ENCODE results near the gene KPNA5. TPM values are rescaled to one million over a fixed set of nuclear protein-coding genes. Genes with fewer than 3 reads are reported as not detected.
"Not testable (repeated sequence)": the region's sequence is repeated elsewhere in the genome, so short reads cannot be mapped to it uniquely, and the experiment has no call there.

KPNA5 gene
- polyA plus RNA-seq, 2 donors, result 1.1 to 1.2 TPM

DNA sequence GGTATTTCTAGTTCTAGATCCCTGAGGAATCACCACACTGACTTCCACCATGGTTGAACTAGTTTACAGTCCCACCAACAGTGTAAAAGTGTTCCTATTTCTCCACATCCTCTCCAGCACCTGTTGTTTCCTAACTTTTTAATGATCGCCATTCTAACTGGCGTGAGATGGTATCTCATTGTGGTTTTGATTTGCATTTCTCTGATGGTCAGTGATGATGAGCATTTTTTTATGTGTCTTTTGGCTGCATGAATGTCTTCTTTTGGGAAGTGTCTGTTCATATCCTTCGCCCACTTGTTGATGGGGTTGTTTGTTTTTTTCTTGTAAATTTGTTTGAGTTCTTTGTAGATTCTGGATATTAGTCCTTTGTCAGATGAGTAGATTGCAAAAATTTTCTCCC is 12.3 kb downstream of the KPNA5 start:
- WGBS, 2 donors, result 96 to 99% methylated on average over 2 of the region's 3 CpGs
- not testable (repeated sequence) for H3K27me3 ChIP-seq (ENCODE audit: control insufficient read depth in 1 of 2, insufficient read depth in 2 of 2, low read length in 2 of 2)

DNA sequence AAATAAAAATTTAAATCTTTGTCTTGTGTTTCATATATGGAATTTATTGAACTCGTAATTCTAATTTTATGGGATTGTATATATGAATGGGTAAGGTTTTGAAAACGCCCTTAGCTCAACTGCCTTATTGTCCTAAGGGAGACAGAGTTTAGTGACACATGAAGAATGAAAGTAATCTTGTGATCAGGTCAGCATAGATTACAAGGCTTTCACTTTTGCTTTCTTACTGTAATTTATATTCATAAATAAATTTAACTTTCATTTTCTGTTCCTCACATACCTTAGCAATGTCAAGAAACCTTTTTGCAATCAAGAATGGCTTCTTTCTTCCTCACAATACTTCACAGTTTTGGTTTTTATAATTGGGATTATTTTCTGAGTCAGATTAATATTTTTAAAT is 14.4 kb downstream of the KPNA5 start:
- H3K27me3 ChIP-seq (ENCODE audit: control insufficient read depth in 1 of 2, insufficient read depth in 2 of 2, low read length in 2 of 2), result no peaks in the 10 kb centered on the region
- no peaks in the 10 kb centered on the region for H3K9me3 ChIP-seq (ENCODE audit: control insufficient read depth in 2 of 2, insufficient read depth in 1 of 2, low read depth in 1 of 2, low read length in 1 of 2)
- WGBS, 2 donors, result 80 to 91% methylated on average over 2 of the region's 2 CpGs
- no peaks in the 10 kb centered on the region for H3K4me1 ChIP-seq (ENCODE audit: control insufficient read depth in 2 of 2, insufficient read depth in 2 of 2, low read length in 1 of 2)
- no peaks in the 10 kb centered on the region for H3K36me3 ChIP-seq (ENCODE audit: control insufficient read depth in 2 of 2, insufficient read depth in 2 of 2, low read length in 1 of 2)
- no peak overlapping the region for H3K27ac ChIP-seq (ENCODE audit: low read depth in 2 of 2, low read length in 1 of 2)
- H3K4me3 ChIP-seq (ENCODE audit: low read depth in 1 of 2, low read length in 2 of 2), result no peak overlapping the region

More for the DNA sequence above, 12.3 kb downstream of the KPNA5 start:
- not testable (repeated sequence) for H3K36me3 ChIP-seq (ENCODE audit: control insufficient read depth in 2 of 2, insufficient read depth in 2 of 2, low read length in 1 of 2); H3K4me3 ChIP-seq (ENCODE audit: low read depth in 1 of 2, low read length in 2 of 2); H3K9me3 ChIP-seq (ENCODE audit: control insufficient read depth in 2 of 2, insufficient read depth in 1 of 2, low read depth in 1 of 2, low read length in 1 of 2); H3K27ac ChIP-seq (ENCODE audit: low read depth in 2 of 2, low read length in 1 of 2); H3K4me1 ChIP-seq (ENCODE audit: control insufficient read depth in 2 of 2, insufficient read depth in 2 of 2, low read length in 1 of 2)

DNA sequence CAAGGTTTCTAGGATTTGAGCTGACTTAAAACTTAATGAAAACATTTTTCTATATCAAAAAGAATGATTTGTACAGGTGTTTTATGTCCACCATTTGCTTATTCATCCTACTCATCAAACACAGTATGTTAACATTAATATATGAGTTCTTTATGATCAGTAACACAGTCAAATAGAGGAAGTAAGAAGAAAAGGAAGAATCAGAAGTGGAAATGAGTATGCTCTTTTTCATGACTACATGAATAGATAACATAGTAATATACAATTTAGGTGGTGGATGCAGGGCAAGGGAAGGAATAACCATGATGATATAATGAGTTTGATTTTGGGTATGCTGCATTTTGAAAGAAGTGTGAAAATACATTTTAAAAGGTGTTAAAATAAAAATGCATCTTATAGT is 16.5 kb downstream of the KPNA5 start:
- Histone ChIP-seq H3K36me3 (ENCODE audit: control insufficient read depth in 2 of 2, insufficient read depth in 2 of 2, low read length in 1 of 2) (no peaks in the 10 kb centered on the region), H3K4me1 (ENCODE audit: control insufficient read depth in 2 of 2, insufficient read depth in 2 of 2, low read length in 1 of 2) (no peaks in the 10 kb centered on the region), H3K9me3 (ENCODE audit: control insufficient read depth in 2 of 2, insufficient read depth in 1 of 2, low read depth in 1 of 2, low read length in 1 of 2) (no peaks in the 10 kb centered on the region), H3K27ac (ENCODE audit: low read depth in 2 of 2, low read length in 1 of 2) (no peak overlapping the region), H3K4me3 (ENCODE audit: low read depth in 1 of 2, low read length in 2 of 2) (no peak overlapping the region), H3K27me3 (ENCODE audit: control insufficient read depth in 1 of 2, insufficient read depth in 2 of 2, low read length in 2 of 2) (no peaks in the 10 kb centered on the region)

DNA sequence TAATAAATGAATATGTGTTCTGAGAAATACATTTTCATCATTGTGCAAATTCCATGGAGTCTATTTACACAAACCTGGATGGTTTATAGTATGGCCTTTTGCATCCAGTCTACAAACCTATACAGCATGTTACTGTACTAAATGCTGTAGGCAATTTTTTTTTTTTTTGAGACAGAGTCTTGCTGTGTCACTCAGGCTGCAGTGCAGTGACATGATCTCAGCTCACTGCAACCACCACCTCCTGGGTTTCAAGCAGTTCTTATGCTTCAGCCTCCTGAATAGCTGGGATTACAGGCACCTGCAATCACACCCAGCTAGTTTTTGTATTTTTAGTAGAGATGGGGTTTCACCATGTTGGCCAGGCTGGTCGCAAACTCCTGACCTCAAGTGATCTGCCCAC is 22.9 kb downstream of the KPNA5 start:
- not testable (repeated sequence) for H3K4me3 ChIP-seq (ENCODE audit: low read depth in 1 of 2, low read length in 2 of 2); H3K36me3 ChIP-seq (ENCODE audit: control insufficient read depth in 2 of 2, insufficient read depth in 2 of 2, low read length in 1 of 2); H3K27me3 ChIP-seq (ENCODE audit: control insufficient read depth in 1 of 2, insufficient read depth in 2 of 2, low read length in 2 of 2); H3K27ac ChIP-seq (ENCODE audit: low read depth in 2 of 2, low read length in 1 of 2); H3K4me1 ChIP-seq (ENCODE audit: control insufficient read depth in 2 of 2, insufficient read depth in 2 of 2, low read length in 1 of 2); H3K9me3 ChIP-seq (ENCODE audit: control insufficient read depth in 2 of 2, insufficient read depth in 1 of 2, low read depth in 1 of 2, low read length in 1 of 2)
- 95 to 96% methylated on average over 1 of the region's 1 CpG for WGBS, 2 donors

DNA sequence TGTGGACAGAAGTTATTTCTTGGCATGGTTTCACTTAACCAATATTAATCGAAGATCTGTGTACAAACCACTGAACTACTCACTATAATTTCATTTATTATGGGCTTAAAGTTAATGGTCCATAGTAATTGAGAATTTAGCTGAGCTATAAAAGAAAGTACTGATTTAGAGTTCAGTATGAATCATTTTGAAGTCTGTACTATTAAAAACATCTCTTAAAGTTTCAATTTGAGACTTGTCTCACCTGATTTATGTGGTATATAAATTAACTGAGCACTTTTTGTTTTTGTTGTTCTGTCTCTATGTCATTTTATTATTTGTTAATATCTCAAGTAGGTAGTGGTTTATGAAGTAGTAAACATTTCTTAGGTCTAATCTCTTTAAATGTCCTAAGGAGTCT is 24.9 kb downstream of the KPNA5 start:
- Histone ChIP-seq H3K36me3 (ENCODE audit: control insufficient read depth in 2 of 2, insufficient read depth in 2 of 2, low read length in 1 of 2) (no peaks in the 10 kb centered on the region), H3K27ac (ENCODE audit: low read depth in 2 of 2, low read length in 1 of 2) (no peak overlapping the region), H3K4me1 (ENCODE audit: control insufficient read depth in 2 of 2, insufficient read depth in 2 of 2, low read length in 1 of 2) (no peaks in the 10 kb centered on the region), H3K4me3 (ENCODE audit: low read depth in 1 of 2, low read length in 2 of 2) (no peak overlapping the region), H3K27me3 (ENCODE audit: control insufficient read depth in 1 of 2, insufficient read depth in 2 of 2, low read length in 2 of 2) (no peaks in the 10 kb centered on the region), H3K9me3 (ENCODE audit: control insufficient read depth in 2 of 2, insufficient read depth in 1 of 2, low read depth in 1 of 2, low read length in 1 of 2) (no peaks in the 10 kb centered on the region)
- WGBS, 2 donors, result 64 to 75% methylated on average over 1 of the region's 1 CpG

DNA sequence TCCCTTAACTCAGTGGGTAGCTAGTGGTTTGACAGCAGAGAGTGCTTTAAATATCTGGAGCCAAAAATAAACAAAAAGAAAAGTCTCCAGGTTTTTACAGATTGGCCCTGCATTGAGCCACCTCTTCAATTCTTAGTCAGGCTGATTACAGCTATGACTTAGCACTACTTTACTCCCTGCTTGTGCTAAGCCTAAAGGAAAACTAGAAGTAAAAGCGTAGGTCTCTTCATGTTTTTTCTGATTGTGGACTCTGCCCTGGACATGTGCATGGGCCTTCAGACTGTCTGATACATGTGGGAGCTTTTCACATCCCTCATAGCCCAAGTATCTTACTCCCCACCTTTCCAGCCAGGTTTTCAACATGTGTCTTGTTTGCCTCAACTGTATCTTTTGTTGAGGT is 33.3 kb downstream of the KPNA5 start:
- Histone ChIP-seq H3K4me3 (ENCODE audit: low read depth in 1 of 2, low read length in 2 of 2) (no peak overlapping the region), H3K27ac (ENCODE audit: low read depth in 2 of 2, low read length in 1 of 2) (no peak overlapping the region), H3K4me1 (ENCODE audit: control insufficient read depth in 2 of 2, insufficient read depth in 2 of 2, low read length in 1 of 2) (no peaks in the 10 kb centered on the region), H3K27me3 (ENCODE audit: control insufficient read depth in 1 of 2, insufficient read depth in 2 of 2, low read length in 2 of 2) (no peaks in the 10 kb centered on the region), H3K9me3 (ENCODE audit: control insufficient read depth in 2 of 2, insufficient read depth in 1 of 2, low read depth in 1 of 2, low read length in 1 of 2) (no peaks in the 10 kb centered on the region), H3K36me3 (ENCODE audit: control insufficient read depth in 2 of 2, insufficient read depth in 2 of 2, low read length in 1 of 2) (peaks cover 3 to 6% of the 10 kb centered on the region in 2 donors)
- WGBS, 2 donors, result 92 to 95% methylated on average over 1 of the region's 1 CpG

DNA sequence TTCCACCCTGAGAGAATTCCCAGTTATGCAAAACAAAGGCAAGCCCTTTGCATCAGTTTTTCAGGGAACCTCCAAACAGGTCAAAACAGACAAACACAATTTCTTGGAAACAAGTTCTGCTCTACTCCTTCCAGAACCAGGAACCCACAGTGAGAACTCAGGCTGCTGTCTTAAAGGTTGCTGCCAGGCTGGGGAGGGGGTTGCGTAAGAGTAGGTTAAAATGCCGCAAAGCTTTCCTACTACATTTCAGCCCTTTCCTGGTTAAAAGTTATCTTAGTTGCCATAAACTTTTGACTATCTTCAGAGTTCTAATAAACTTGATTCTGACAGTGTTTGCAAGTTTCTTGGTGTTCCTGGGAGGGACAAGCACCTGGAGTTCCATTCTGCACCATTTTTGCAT is 33.8 kb downstream of the KPNA5 start:
- Histone ChIP-seq H3K4me1 (ENCODE audit: control insufficient read depth in 2 of 2, insufficient read depth in 2 of 2, low read length in 1 of 2) (no peaks in the 10 kb centered on the region), H3K36me3 (ENCODE audit: control insufficient read depth in 2 of 2, insufficient read depth in 2 of 2, low read length in 1 of 2) (peaks cover 3 to 6% of the 10 kb centered on the region in 2 donors), H3K9me3 (ENCODE audit: control insufficient read depth in 2 of 2, insufficient read depth in 1 of 2, low read depth in 1 of 2, low read length in 1 of 2) (no peaks in the 10 kb centered on the region), H3K27me3 (ENCODE audit: control insufficient read depth in 1 of 2, insufficient read depth in 2 of 2, low read length in 2 of 2) (no peaks in the 10 kb centered on the region), H3K4me3 (ENCODE audit: low read depth in 1 of 2, low read length in 2 of 2) (no peak overlapping the region), H3K27ac (ENCODE audit: low read depth in 2 of 2, low read length in 1 of 2) (no peak overlapping the region)
- 96 to 99% methylated on average over 2 of the region's 2 CpGs for WGBS, 2 donors

DNA sequence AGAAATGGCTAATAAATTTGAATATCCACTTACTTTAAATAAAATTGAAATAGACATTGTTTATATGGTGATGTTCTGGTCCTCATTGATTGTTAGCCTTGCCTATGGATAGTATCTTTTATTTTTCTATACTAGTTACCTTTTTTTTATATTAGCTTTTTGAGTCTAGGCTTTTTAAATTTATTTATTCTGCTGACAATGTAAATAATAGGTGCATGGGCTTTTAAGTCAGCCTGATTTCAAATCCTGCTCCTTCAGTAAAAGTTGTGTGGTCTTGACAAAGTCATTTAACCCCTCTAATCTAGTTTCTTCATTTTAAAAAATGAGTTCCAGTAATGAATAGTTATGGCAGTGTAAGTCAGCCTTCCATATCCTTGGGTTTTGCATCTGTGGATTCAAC is 45.9 kb downstream of the KPNA5 start:
- Histone ChIP-seq H3K27ac (ENCODE audit: low read depth in 2 of 2, low read length in 1 of 2) (no peak overlapping the region), H3K36me3 (ENCODE audit: control insufficient read depth in 2 of 2, insufficient read depth in 2 of 2, low read length in 1 of 2) (peaks cover 2 to 3% of the 10 kb centered on the region in 2 donors), H3K4me3 (ENCODE audit: low read depth in 1 of 2, low read length in 2 of 2) (no peak overlapping the region), H3K9me3 (ENCODE audit: control insufficient read depth in 2 of 2, insufficient read depth in 1 of 2, low read depth in 1 of 2, low read length in 1 of 2) (no peaks in the 10 kb centered on the region), H3K27me3 (ENCODE audit: control insufficient read depth in 1 of 2, insufficient read depth in 2 of 2, low read length in 2 of 2) (no peaks in the 10 kb centered on the region), H3K4me1 (ENCODE audit: control insufficient read depth in 2 of 2, insufficient read depth in 2 of 2, low read length in 1 of 2) (no peaks in the 10 kb centered on the region)

DNA sequence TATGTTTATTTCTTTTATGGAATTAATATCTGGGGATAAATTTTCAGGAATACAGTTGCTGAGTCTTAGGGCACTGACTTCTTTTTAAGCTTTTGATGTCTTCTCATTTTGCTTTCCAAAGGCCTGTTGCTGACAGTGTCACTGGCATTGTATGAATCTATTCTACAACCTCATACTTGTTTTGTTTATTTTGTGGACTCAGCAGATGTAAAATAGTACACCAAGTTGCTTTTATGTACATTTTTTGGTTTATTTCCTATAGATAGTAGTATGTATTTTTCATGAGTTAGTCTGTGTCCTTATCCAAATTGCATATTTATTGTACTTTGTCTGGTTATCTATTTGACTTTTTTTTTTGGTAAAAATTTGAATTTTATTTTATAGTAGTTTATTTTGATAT is 49.5 kb downstream of the KPNA5 start:
- no peaks in the 10 kb centered on the region for H3K36me3 ChIP-seq (ENCODE audit: control insufficient read depth in 2 of 2, insufficient read depth in 2 of 2, low read length in 1 of 2)
- no peak overlapping the region for H3K27ac ChIP-seq (ENCODE audit: low read depth in 2 of 2, low read length in 1 of 2)
- H3K27me3 ChIP-seq (ENCODE audit: control insufficient read depth in 1 of 2, insufficient read depth in 2 of 2, low read length in 2 of 2), result no peaks in the 10 kb centered on the region

DNA sequence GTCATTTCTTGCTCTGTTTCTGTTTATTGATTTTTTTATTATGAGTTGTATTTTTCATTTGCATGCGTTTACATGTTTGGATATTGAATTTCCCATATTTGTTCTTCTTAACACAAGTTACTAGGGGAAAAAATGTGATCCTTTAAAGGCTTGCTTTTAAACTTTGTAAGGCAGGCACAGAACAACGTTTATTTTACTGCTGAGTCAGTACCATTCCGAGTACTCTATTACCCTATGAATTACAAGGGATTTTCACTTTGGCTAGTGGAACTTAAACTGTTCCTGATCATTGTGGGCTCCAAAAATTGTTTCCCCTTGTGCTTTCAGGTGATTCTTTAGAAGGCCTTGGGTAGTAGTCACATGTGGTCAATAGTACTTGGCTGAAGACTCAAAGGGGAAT is 56.0 kb downstream of the KPNA5 start:
- no peaks in the 10 kb centered on the region for H3K36me3 ChIP-seq (ENCODE audit: control insufficient read depth in 2 of 2, insufficient read depth in 2 of 2, low read length in 1 of 2)
- no peak overlapping the region for H3K27ac ChIP-seq (ENCODE audit: low read depth in 2 of 2, low read length in 1 of 2)
- H3K4me1 ChIP-seq (ENCODE audit: control insufficient read depth in 2 of 2, insufficient read depth in 2 of 2, low read length in 1 of 2), result no peaks in the 10 kb centered on the region
- no peak overlapping the region for H3K4me3 ChIP-seq (ENCODE audit: low read depth in 1 of 2, low read length in 2 of 2)
- no peaks in the 10 kb centered on the region for H3K27me3 ChIP-seq (ENCODE audit: control insufficient read depth in 1 of 2, insufficient read depth in 2 of 2, low read length in 2 of 2)
- WGBS, 2 donors, result 87 to 95% methylated on average over 3 of the region's 3 CpGs
- no peaks in the 10 kb centered on the region for H3K9me3 ChIP-seq (ENCODE audit: control insufficient read depth in 2 of 2, insufficient read depth in 1 of 2, low read depth in 1 of 2, low read length in 1 of 2)

More for the DNA sequence above, 49.5 kb downstream of the KPNA5 start:
- Histone ChIP-seq H3K4me3 (ENCODE audit: low read depth in 1 of 2, low read length in 2 of 2) (no peak overlapping the region), H3K4me1 (ENCODE audit: control insufficient read depth in 2 of 2, insufficient read depth in 2 of 2, low read length in 1 of 2) (no peaks in the 10 kb centered on the region), H3K9me3 (ENCODE audit: control insufficient read depth in 2 of 2, insufficient read depth in 1 of 2, low read depth in 1 of 2, low read length in 1 of 2) (no peaks in the 10 kb centered on the region)

Measured in esophagus (tissue), 2 donors.